Kidney (tissue), 22 donors: ENCODE results near the gene KRTAP7-1. TPM values are rescaled to one million over a fixed set of nuclear protein-coding genes. Genes with fewer than 3 reads are reported as not detected.

Experiments
- DNase-seq, 5 donors: peaks; one replicate each; pipeline ENCODE4 v3.0.0-alpha.2; 2013 to 2020
- FAIRE-seq: peaks from 2 replicates; lab custom pipeline; 2012; peaks lifted over from hg19 to GRCh38; lab: Jason Lieb, UNC
- H3K27ac ChIP-seq, 2 donors: one replicate each; pipeline ENCODE4 v1.7.0; 2013; ENCODE audit warnings: low read depth in 2 of 2, low read length in 2 of 2, inconsistent platforms in 1 of 2
- H3K27me3 ChIP-seq: one replicate; pipeline ENCODE4 v1.7.1; 2013; ENCODE audit warnings: low read length, inconsistent platforms; ENCODE audit not compliant: control insufficient read depth, insufficient read depth
- H3K36me3 ChIP-seq, 3 donors: one replicate each; pipeline versions ENCODE4 v1.7.0 to v1.7.1; 2013; ENCODE audit warnings: low read length in 3 of 3, control low read depth in 1 of 3, inconsistent platforms in 1 of 3; ENCODE audit not compliant: insufficient read depth in 3 of 3, control insufficient read depth in 2 of 3
- H3K4me1 ChIP-seq, 3 donors: one replicate each; pipeline versions ENCODE4 v1.7.0 to v1.7.1; 2013; ENCODE audit warnings: low read length in 3 of 3, inconsistent platforms in 1 of 3, low read depth in 1 of 3; ENCODE audit not compliant: control insufficient read depth in 2 of 3, insufficient read depth in 2 of 3
- H3K4me3 ChIP-seq, 3 donors: one replicate each; pipeline versions ENCODE4 v1.7.0 to v1.8.1; 2013; ENCODE audit warnings: low read length in 3 of 3, control low read depth in 1 of 3, inconsistent platforms in 1 of 3
- H3K9ac ChIP-seq, 3 donors: one replicate each; pipeline versions ENCODE4 v1.7.0 to v1.7.1; 2013; ENCODE audit warnings: low read length in 3 of 3, control low read depth in 1 of 3, inconsistent platforms in 1 of 3
- H3K9me3 ChIP-seq, 3 donors: one replicate each; pipeline versions ENCODE4 v1.7.0 to v1.7.1; 2013; ENCODE audit warnings: low read length in 3 of 3, control low read depth in 1 of 3, inconsistent platforms in 1 of 3; ENCODE audit not compliant: control insufficient read depth in 2 of 3, insufficient read depth in 1 of 3
- CTCF ChIP-seq: IDR thresholded peaks from 3 replicates; pipeline ENCODE4 v1.5.1; 2012; ENCODE audit warnings: mild to moderate bottlenecking, moderate library complexity, borderline replicate concordance; ENCODE audit not compliant: insufficient read depth; ENCODE audit errors: extremely low read depth
- intact Hi-C: fragments of 100-400 bp; cut with DNase I; formaldehyde crosslinking; loops from one replicate; pipeline ENCODE4 v1.11.1; 2022
- long read RNA-seq, 10 donors: library from polyadenylated mRNA in 1 of 10; unstranded in 1 of 10; transcript quantifications; one replicate each; pipeline ENCODE4 v2.0.0 and lab custom pipeline, GENCODE V29; 2021 to 2026
- polyA plus RNA-seq: library from polyadenylated mRNA; stranded (reverse); fragments of 350-450 nt; fragmentation: Illumina TruSeq; extraction: RNeasy Lipid Tissue Mini Kit (QIAGEN cat#74804); gene quantifications from one replicate; pipeline ENCODE4 v1.2.3, GENCODE V29; 2014; ENCODE audit warnings: low read depth, low replicate concordance; ENCODE audit not compliant: insufficient read depth
- total RNA-seq: library from RNA; stranded (reverse); fragmentation: NEBNext Ultra II Directional; extraction: Animal tissue kit (Norgen Biotek cat#: 25700); gene quantifications from one replicate; pipeline ENCODE4 v1.2.1, GENCODE V29; 2021
- donor health status: control.
- donor health status: control.
- donor health status: control.
- donor health status: control.
- donor health status: control.
- donor health status: DM: yes; HTN: yes; CAD: no.
- donor health status: Normal renal cell carcinoma (clear cell type).

Gene KRTAP7-1, protein sequence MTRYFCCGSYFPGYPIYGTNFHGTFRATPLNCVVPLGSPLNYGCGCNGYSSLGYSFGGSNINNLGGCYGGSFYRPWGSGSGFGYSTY
- total RNA-seq (not detected), polyA plus RNA-seq (not detected)
- long read RNA-seq, donor 1: 0 reads
- long read RNA-seq, donor 2: 0 reads
- long read RNA-seq, donor 3: 0 reads
- long read RNA-seq, donor 4: 0 reads
- long read RNA-seq, donor 5: 0 reads
- long read RNA-seq, donor 6: 0 reads
- long read RNA-seq, donor 7: 0 reads
- long read RNA-seq, donor 8: 0 reads
- long read RNA-seq, donor 9: 0 reads
- long read RNA-seq, donor 10: 0 reads

DNA sequence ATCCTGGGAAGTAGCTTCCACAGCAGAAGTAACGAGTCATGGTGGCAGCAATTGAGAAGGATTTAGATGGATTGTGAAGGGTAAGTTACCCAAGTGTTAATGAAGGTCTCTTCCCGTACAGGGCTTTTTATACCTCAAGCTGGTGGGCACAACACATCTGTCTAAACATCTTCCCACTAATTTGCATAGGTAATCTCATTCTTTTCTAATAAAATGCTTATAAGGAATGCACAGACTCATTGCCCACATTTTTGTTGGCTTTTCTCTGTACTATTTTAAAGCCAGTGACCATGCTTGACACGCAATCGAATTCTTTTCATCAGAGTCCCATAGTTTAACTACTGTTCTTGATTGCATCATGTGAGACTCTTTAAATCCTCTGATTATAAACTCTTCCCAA, at the start of gene KRTAP7-1:
TSS of gene KRTAP7-1 (minus strand) at position 101 of the 400 bp plus-strand sequence. CDS start at position 40, 61 bp downstream.
- no peak within 1 kb of the TSS for H3K27ac ChIP-seq
- no peaks in the 10 kb centered on the region for H3K4me1 ChIP-seq
- H3K4me3 ChIP-seq: no peak within 1 kb of the TSS
- H3K9me3 ChIP-seq: peaks cover 0 to 2% (median 0%) of the 10 kb centered on the region in 3 donors
- no peak for TF ChIP-seq CTCF
- no peaks in the 10 kb centered on the region for H3K36me3 ChIP-seq
- no peak within 1 kb of the TSS for H3K9ac ChIP-seq
- intact Hi-C loops: no loop called here
- DNase-seq (no peak), FAIRE-seq (no peak)
- no peaks in the 10 kb centered on the region for H3K27me3 ChIP-seq

GRCh38 chr21:30874526-30874925, 45.0 kb upstream of the KRTAP7-1 start:
- intact Hi-C loops: no loop called here
- Histone ChIP-seq H3K9ac (no peak overlapping the region), H3K36me3 (no peaks in the 10 kb centered on the region), H3K9me3 (no peaks in the 10 kb centered on the region), H3K27me3 (no peaks in the 10 kb centered on the region), H3K4me1 (no peaks in the 10 kb centered on the region), H3K4me3 (no peak overlapping the region), H3K27ac (no peak overlapping the region)
- DNase-seq (no peak), FAIRE-seq (no peak)
- TF ChIP-seq CTCF: no peak

- TF ChIP-seq CTCF: no peak
- no peaks in the 10 kb centered on the region for H3K27me3 ChIP-seq
- no peaks in the 10 kb centered on the region for H3K9me3 ChIP-seq
- no peaks in the 10 kb centered on the region for H3K36me3 ChIP-seq
- no peak for FAIRE-seq
- H3K9ac ChIP-seq: no peak overlapping the region
- intact Hi-C loops: no loop called here
- H3K4me1 ChIP-seq: no peaks in the 10 kb centered on the region
- DNase-seq: no peak
- no peak overlapping the region for H3K4me3 ChIP-seq
- no peak overlapping the region for H3K27ac ChIP-seq
Measured at GRCh38 chr21:30847627-30848500, 18.3 kb upstream of the KRTAP7-1 start.
